Prostate gland (tissue), 2 donors: Measurements from ENCODE around the gene MMP17.

ENCODE experiments used
- POLR2A ChIP-seq: fragments of 450-650 bp; IDR thresholded peaks from one replicate; pipeline ENCODE4 v1.6.1; 2016; ENCODE audit warnings: antibody characterized with exemption, mild to moderate bottlenecking
- TF ChIP-seq, protein P1 (sequence below), 4 experiments: fragments of 200-600 bp in 2 of 4; fragments of 450-650 bp in 2 of 4; sonication (generic) in 2 of 4; IDR thresholded peaks; 1 replicate in 3 of 4; 2 replicates in 1 of 4; pipeline ENCODE4 v1.5.1; 2016 to 2019; ENCODE audit warnings: antibody characterized with exemption in 4 of 4, mild to moderate bottlenecking in 2 of 4, moderate library complexity in 2 of 4

DNA sequence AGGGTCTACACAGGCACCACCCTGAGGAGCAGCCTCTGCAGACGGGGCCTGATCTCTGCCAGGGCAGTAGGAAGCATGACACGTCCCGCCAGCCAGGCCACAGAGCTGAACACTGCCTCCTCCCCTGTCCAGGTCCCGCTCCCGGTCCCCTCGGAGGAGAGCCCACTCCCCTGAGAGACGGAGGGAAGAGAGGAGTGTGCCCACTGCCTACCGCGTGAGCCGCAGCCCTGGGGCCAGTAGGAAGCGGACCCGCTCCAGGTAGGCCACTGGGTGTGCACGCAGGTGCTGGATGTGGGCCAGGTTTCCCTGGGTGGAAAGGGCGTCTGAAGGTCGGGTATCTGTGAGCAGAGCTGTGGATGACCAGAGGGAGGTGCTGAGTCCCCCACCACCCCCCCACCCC lies 41.9 kb upstream of the MMP17 start:
- TF ChIP-seq, protein P1, sequence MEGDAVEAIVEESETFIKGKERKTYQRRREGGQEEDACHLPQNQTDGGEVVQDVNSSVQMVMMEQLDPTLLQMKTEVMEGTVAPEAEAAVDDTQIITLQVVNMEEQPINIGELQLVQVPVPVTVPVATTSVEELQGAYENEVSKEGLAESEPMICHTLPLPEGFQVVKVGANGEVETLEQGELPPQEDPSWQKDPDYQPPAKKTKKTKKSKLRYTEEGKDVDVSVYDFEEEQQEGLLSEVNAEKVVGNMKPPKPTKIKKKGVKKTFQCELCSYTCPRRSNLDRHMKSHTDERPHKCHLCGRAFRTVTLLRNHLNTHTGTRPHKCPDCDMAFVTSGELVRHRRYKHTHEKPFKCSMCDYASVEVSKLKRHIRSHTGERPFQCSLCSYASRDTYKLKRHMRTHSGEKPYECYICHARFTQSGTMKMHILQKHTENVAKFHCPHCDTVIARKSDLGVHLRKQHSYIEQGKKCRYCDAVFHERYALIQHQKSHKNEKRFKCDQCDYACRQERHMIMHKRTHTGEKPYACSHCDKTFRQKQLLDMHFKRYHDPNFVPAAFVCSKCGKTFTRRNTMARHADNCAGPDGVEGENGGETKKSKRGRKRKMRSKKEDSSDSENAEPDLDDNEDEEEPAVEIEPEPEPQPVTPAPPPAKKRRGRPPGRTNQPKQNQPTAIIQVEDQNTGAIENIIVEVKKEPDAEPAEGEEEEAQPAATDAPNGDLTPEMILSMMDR (IDR thresholded peaks at IDR 0.05), result no peak
- no peak for TF ChIP-seq POLR2A
